Stomach (tissue), 4 donors: ENCODE measurements around the gene KRTAP10-4.

Experiments used
- CTCF ChIP-seq, 7 experiments: fragments of 450-650 bp in 4 of 7; fragments of 200-600 bp in 3 of 7; sonication (generic) in 3 of 7; IDR thresholded peaks; one replicate each; pipeline ENCODE4 v1.5.1; 2016 to 2019; ENCODE audit warnings: antibody characterized with exemption in 7 of 7, control low read depth in 2 of 7, mild to moderate bottlenecking in 1 of 7
- POLR2A ChIP-seq, 4 donors: fragments of 450-650 bp; IDR thresholded peaks; one replicate each; pipeline ENCODE4 v1.6.1; 2016; ENCODE audit warnings: antibody characterized with exemption in 4 of 4, control low read depth in 2 of 4, mild to moderate bottlenecking in 1 of 4, moderate library complexity in 1 of 4

DNA sequence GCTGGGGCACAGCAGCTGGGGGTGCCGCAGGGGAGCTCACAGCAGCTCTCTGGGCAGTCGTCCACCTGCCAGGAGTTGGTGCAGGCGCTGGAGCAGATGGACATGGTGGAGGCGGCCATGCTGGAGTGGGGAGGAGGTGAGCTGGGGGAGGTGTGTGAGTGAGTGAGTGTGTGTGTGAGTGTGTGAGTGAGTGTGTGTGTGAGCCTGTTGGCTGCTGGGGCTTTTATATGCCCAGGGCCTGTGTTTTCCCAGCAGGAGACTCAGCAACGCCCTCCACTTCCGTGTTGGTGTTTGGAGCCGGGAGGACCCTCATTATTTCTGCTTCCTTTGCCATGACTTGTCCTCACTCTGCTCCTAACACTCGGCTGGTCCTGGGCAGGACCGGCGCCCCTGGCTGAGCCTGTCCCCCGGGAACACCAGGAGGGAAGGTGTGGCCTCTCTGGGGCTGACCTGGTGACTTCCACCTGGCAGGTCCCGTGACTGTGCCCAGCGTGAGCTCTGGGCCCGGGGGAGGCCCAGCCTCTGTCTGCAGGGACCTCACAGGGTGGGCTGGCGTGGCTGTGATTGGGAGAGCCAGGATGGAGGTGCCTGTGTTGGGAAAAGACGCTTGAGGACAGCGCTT, 22.1 kb upstream of the KRTAP10-4 start, which contains the start of gene KRTAP10-2:
- TF ChIP-seq CTCF (IDR thresholded peaks at IDR 0.05) = no peak
- TF ChIP-seq POLR2A (IDR thresholded peaks at IDR 0.05) = no peak
